Embryonic facial prominence (tissue), 1 donor: ENCODE data around the gene BTBD16.

Source experiments
- DNase-seq: peaks from one replicate; pipeline ENCODE4 v3.0.0-alpha.2; 2016; ENCODE audit errors: extremely low spot score

Gene BTBD16

GRCh38 chr10:122273966-122274545, 3.0 kb downstream of the BTBD16 start:
- no peak for DNase-seq

GRCh38 chr10:122276611-122277208, 5.6 kb downstream of the BTBD16 start:
- DNase-seq = no peak

- no peak for DNase-seq
These were observed 6.5 kb downstream of the BTBD16 start for GRCh38 chr10:122277526-122278136.

- DNase-seq = no peak
These were observed 8.6 kb downstream of the BTBD16 start for GRCh38 chr10:122279725-122280141.

GRCh38 chr10:122280156-122280555, 9.1 kb downstream of the BTBD16 start:
- no peak for DNase-seq

- no peak for DNase-seq
These were observed 10.0 kb downstream of the BTBD16 start for GRCh38 chr10:122281018-122281626.

GRCh38 chr10:122281751-122282150, 10.7 kb downstream of the BTBD16 start:
- DNase-seq = no peak

- DNase-seq = no peak
These were observed 11.2 kb downstream of the BTBD16 start for GRCh38 chr10:122282253-122282671.

- no peak for DNase-seq
These were observed 11.8 kb downstream of the BTBD16 start for GRCh38 chr10:122282909-122283308.

- no peak for DNase-seq
These were observed 14.7 kb downstream of the BTBD16 start for GRCh38 chr10:122285506-122286444.

- DNase-seq = no peak
These were observed 15.8 kb downstream of the BTBD16 start for GRCh38 chr10:122286867-122287266.

- DNase-seq = no peak
These were observed 16.5 kb downstream of the BTBD16 start for GRCh38 chr10:122287570-122287969.

- DNase-seq = no peak
These were observed 17.2 kb downstream of the BTBD16 start for GRCh38 chr10:122288262-122288661.

- no peak for DNase-seq
These were observed 17.8 kb downstream of the BTBD16 start for GRCh38 chr10:122288917-122289316.

- no peak for DNase-seq
These were observed 19.2 kb downstream of the BTBD16 start for GRCh38 chr10:122290334-122290733.

- DNase-seq = no peak
These were observed 19.9 kb downstream of the BTBD16 start for GRCh38 chr10:122290833-122291532.

GRCh38 chr10:122291739-122292138, 20.6 kb downstream of the BTBD16 start:
- DNase-seq = no peak

GRCh38 chr10:122292376-122292775, 21.3 kb downstream of the BTBD16 start:
- no peak for DNase-seq

- DNase-seq = no peak
These were observed 22.3 kb downstream of the BTBD16 start for GRCh38 chr10:122293156-122293960.

GRCh38 chr10:122293961-122294380, 22.9 kb downstream of the BTBD16 start:
- no peak for DNase-seq
